GM18499 (cell line): ENCODE results near the gene RAB21.
"Not testable (repeated sequence)": the region's sequence is repeated elsewhere in the genome, so short reads cannot be mapped to it uniquely, and the experiment has no call there.

Experiments
- ATAC-seq: cut with Tn5 transposase; IDR thresholded peaks from one replicate; pipeline ENCODE4 v1.9.1; 2021; ENCODE audit warnings: moderate number of reproducible peaks; ENCODE audit not compliant: insufficient read depth, unreplicated experiment

The RAB21 gene

DNA sequence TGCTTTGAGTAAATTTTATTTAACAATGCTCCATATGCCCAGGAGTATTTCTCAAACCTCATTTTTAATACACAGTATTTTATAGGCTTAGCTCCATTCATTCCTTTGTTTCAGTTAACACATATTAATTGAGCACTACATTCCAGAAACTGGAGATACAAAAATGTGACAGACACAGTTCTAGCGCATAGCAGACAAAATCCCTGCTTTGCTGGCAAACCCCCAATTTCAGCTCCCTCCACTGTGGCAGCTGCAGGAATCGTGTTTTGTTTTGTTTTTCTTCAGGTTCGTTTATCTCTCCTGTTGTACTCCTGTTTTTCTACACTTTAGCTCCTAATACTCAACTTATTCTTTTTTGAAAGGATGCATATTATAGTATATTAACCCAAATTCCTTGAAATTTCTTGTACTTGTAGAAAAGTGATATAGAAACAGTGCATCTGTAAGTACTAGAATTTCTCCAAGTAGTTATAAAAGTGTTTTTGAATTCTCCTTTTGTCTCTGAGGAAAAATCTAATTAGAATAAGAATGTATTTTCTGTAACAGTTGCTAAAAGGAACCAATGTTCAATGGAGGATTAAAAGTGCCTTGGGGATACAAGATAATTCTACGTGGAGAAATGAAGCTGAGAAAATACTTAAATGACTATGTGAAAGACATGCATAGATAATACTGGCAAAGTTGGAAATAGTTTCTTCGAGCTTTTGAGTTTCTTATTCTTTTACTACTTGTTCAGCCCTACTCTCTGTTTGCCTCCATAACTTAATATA is 6.4 kb upstream of the RAB21 start:
- no peak for ATAC-seq

DNA sequence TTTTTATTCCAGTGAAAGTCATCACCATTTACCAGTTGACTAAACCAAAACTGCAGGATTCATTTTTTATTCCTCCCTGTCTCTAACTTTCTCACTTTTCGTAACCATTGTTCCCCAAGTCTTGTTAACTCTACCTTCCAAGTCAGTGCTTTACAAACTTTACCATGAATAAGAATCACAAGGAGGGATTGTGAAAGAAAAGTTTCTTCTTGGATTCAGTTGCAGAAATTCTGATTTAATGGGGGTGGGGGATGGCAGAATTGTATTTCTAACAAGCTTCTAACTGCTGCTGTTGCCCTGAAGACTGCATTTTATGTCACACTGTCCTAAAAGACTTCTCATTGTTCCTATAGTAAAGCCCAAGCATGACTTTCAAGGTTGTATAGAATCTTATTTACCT is 5.0 kb upstream of the RAB21 start:
- no peak for ATAC-seq

DNA sequence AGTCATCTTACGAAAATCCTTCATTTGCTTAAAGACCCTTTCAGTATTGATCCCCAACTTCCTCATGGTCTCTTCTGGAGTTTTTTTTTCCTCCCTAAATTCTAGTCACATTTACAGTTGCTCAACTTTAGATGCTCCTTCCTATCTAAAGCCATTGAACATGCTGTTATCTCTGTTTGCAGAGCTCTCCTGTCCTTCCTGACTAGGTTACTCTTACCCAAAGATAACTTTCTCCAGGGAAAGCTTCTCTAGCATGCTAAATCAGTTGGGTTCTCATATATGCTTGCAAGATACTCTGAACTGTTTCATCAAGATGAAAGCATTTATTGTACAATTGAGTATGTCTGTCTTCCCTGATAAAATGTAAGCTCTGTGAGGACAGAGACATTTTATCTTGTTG is 1.8 kb upstream of the RAB21 start:
- ATAC-seq: no peak

DNA sequence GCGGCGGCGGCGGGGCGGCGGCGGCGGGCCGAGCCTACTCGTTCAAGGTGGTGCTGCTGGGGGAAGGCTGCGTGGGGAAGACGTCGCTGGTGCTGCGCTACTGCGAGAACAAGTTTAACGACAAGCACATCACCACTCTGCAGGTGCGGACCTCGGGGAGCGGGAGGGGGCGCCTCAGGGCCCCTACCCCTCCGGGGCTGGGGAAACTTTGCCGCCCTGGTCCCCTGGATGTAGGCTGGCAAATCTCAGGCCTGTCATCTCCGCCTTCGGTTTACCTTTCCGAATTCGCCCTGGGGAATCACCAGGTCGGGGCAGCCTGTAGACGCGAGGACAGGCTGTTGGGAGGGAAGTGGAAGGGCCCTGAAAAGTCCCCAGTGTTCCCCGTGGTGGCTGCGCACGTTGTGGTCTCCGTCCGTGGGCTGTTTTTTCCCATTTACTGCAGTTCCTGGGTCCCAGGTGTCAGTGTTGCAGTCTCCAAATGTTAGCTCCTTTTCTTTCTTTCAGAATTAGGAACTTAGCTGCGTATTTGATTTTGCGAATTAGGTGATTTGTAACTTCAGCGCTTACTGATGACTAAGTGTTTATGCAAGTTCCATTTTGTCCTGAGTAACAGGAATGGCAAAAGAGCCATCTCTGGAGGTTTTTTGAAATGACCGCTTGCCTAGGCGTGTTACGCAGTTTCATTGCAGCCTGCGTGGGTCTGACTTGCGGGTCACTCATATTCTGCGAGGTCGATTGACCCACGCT is 656 bp downstream of the RAB21 start:
- ATAC-seq: peak; percentile 25

DNA sequence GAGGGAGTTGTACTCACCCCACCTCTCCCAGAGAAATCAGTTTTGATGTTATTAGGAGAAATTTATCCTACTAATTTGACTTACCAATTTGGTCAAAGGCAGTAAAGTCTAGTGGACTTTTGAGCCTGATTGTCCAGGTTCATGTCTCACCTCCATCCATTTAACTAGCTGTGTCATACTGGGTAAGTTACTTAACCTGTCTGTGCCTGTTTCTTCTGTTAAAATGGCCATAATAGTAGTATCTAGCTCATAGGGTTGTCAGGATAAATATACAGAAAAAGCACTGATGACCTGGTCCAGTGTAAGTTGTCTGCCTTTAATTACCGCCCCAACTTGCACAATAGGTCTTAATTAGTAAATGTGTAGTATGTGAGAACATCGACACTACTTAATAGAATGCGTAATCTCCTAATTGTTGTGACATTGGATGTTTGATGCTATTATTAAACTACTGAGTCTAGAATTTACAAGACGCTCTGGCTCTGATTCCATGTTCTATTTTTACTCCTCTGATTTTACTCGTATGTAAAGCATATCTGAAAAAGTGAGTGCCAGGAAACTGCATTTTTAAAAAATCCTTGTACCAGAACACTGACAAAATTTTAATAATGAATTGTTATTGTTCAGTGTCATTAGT is 1.5 kb downstream of the RAB21 start:
- no peak for ATAC-seq

DNA sequence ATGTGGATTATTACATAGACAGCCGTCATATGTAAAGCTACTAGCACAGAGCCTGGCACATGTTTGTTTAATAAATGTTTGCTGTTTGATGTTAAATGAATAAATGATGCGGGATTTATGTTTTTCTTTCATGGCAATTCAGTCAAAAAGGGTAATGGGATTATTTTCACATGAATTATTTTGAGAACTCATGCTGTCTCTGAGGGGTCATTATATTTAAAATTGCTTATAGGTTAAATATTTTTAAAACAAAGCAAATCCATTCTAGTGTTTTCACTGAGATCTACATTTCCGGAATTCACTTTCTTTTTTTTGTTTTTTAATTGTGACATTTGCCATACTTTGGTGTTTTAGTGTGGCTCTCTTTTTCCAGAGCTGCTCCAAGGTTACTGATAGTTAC is 5.3 kb downstream of the RAB21 start:
- ATAC-seq: no peak

DNA sequence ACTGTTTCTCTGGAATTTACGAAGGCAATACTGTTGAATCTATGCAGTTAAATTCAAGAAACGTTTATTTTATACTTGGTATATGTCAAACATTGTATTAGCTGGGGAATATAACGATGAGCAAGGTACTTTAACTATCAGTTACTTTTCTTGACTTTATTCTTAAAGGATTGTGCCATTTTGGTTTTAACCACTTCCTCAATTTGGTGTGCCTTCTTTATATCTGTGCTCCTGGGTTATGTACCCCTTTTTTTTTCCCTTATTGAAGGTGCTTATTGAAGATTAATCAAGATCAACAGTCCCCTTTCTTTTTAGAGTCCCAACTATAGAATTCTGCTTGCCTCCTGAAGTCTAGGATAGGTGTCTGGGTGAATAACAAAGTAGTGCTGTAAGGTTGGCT is 5.8 kb downstream of the RAB21 start:
- no peak for ATAC-seq

DNA sequence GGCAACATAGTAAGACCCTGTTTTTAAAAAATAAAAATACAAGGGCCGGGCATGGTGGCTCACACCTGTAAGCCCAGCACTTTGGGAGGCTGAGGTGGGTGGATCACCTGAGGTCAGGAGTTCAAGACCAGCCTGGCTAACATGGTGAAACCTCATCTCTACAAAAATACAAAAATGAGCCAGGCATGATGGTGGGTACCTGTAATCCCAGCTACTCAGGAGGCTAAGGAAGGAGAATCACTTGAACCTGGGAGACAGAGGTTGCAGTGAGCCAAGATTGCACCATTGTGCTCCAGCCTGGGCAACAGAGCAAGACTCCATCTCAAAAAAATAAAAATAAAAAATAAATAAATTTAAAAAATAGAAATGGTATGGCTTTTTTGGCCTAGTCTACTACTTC is 6.7 kb downstream of the RAB21 start:
- not testable (repeated sequence) for ATAC-seq

DNA sequence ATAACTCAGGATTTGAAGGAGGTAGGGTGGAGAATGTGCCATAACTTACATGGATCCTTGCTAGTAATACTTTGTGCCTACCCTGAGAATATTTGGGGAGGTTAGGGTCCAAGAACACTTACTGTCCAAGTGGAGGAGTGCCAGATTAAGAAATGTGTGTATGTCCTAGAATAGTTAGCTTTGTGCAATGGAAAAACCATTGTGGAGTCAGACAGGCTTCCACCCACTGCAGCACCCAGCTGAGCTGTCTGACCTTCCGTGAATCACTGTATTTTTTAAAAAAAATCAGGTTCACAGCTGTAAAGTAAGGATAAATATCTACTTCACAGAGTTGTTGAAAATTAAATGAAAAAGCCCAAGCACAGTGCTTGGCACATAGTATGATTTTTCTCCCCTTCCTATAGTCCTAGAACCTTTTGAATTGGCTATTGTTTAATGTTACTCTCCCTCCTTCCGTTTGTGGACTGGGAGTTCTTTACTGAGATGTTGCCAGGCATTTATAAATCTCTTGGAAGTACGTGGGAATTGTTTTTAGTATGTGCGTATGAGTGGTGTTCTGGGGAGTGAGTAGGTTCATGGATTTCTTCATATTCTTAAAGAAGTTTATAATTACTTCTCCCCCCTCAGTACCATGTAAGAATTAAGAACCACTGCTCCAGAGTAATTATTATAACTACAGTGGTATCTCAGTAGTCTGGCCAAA is 9.2 kb downstream of the RAB21 start:
- no peak for ATAC-seq

DNA sequence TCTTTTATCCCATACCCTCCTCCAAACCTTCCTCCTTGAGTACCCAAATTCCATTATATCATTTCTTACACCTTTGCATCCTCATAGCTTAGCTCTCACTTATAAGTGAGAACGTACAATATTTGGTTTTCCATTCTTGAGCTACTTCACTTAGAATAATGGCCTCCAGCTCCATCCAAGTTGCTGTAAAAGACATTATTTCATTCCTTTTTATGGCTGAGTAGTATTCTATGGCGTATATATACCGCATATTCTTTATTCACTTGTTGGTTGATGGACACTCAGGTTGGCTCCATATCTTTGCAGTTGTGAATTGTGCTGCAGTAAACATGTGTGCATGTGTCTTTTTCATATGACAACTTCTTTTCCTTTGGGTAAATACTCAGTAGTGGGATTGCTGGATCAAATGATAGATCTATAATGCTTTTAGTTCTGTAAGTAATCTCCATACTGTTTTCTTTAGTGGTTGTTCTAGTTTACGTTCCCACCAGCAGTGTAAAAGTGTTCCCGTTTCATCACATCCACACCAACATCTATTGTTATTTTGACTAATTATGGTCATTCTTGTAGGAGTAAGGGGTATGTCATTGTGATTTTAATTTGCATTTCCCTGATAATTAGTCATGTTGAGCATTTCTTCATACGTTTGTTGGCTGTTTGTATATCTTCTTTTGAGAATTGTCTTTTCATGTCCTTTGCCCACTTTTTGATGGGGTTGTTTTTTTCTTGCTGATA is 10.1 kb downstream of the RAB21 start:
- no peak for ATAC-seq

DNA sequence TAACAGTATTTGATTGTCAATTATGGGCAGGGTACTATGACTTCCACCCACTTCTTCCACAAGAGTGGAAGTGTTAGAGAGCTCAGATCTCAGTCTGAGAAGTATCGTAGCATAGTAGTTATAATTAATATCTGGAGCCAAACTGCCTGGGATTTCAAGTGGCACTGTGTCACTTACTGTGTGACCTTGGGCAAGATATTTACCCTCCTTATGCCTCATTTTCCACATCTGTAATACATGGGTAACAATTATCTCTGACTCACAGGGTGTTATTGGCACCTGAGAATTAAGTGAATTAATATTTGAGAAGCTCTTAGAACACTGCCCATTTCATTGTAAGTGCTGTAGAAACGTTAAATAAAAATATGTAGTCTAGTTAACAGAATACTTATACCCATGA is 11.5 kb downstream of the RAB21 start:
- no peak for ATAC-seq

DNA sequence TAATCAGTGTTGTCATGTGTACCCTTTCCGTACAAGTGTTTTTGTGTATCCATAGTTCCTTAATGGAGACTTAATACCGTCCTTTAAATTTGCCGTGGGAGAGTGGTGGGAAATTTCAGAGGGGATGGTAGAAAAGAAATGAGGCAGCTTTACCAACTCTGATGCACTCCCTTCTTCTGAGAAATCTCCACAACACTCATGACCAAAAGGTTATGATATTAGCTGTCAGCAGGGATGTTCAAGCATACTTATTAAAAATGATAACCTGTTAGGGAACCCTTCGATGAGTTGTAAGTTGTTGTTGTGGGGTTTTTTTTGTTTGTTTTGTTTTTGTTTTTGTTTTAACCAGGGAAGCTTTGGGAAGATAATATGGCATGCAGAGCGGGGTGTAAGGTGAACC is 12.5 kb downstream of the RAB21 start:
- no peak for ATAC-seq

DNA sequence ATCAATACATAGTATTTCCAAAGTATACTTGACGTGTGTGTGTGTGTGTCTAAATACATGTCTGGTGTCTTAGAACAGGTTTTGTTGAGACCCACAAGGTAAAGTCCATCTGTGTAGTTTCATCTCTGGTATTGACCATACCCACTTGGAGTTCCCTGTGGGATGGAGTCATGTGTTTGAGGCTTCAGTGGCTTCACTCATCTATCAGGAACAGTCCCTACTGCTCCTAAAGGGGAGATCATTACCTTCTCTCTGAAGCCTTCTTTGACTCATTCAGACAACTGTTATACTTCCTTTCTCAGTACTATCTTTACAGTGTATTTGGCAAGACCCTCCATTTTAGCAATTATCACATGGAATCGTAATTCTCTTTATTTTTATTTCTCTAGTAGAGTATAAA is 14.2 kb downstream of the RAB21 start:
- no peak for ATAC-seq

DNA sequence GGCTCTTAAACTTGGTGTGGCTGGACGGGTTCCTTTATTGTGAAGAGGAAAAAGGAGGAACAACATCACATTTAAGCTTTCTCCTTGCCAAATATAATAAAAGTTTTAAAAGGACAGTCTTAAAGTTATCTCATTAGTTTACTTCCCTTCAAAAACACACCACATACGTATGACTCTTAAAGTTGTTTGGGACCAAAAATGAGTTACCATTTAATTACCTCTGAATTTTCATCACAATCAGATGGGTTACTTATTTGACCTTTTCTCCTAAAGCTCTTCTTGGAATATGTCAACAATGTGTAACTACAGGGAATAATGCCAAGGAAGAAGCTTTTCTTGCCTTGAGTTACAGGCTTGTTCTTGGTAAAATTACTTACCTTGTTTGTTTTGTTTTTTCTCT is 16.4 kb downstream of the RAB21 start:
- no peak for ATAC-seq

DNA sequence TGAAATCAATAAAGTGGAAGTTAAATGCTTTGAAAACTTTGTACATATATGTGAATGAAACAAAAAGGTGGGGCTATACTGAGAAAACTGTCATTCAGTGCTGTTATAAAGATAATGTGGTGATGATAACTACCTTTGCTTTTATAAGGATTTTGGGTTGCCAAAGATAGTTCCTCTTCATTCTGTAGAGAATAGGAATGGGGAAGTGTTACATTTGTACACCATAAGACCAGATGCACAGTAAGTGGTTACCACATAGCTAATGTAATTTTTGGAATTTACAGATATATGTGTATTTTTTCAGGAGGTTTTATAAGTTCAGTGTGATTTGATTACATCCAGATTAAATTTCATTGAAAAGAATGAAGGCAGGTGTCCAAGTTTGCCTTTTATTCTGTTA is 18.1 kb downstream of the RAB21 start:
- no peak for ATAC-seq

DNA sequence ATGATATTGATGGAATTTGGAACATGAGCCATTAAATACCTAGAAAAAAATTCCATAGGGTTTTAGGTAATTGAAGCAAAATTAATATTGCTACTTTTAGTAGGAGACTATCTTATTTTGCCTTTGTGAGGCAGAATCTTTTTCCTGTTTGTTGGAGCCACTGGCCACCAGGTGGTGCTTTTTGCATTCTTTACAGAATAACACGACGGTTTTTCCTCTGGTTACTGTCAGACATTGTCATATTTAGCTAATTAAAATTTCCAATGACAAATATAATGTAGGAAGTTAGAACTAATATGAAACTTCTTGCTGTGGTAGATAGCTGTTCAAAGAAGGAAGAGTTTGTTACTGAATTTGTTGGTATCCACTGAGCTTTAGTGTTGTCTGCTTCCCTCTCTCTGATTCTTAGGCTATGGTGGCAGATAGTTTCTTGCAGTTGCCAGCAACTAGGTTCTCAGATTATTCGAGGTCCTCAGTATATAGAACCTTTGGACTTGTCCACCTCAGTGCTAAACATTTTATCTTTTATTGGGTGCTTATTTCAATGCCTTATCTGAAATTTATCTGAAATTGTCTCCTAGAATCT is 25.7 kb downstream of the RAB21 start:
- no peak for ATAC-seq

DNA sequence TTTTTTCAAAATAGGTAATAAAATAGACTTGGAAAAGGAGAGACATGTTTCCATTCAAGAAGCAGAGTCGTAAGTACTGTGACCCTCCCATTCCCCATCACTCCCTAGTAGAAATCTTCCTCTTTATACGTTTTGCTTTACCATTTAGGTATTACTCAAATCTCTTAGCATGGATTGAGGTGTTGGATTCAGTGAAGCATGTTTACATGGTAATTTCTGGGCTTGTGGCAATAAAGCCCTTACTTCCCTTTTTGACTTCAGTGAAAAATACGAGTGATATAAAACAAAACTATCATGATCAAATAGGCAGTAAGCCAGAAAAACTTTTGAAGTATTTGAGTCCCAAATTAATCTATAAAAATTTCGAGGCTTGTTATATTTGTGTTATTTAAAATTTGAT is 27.4 kb downstream of the RAB21 start:
- ATAC-seq: no peak

DNA sequence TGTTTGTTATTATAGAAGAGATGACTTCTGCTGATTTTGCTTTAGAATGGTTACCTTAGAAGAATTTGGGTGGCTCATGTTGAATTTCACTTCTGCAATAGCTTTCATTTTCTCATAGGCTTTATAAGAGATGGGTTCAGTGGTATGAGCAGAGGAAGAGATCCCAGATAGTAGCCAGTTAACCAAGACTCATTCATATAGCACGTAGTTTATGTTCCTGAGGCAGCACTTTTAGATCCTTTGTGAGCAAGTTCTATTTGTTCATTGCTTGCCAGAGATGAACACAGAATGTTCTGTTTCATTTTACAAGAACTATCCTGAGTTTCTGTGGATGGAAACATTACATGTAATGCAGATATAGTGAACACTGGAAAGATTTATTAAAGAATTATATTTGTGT is 32.2 kb downstream of the RAB21 start:
- ATAC-seq: no peak

DNA sequence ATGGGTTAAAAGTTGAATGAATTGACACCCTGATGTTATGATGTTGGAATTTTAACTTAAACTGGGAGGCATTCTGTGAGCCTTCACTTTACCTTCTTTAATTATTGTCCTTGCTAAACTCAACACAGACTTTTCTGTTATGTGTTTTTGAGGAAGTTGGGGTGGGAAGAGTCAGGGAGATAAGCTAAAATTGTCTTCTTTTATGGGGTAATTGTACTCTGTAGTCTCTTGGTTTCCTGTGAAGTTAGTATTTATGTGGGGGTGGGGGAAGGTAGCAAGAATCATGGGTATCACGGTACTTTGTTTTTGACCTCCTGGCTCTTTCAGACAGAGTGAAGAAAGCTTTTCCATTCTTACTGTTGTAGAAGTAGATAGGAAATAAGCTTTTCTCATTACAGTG is 32.9 kb downstream of the RAB21 start:
- ATAC-seq: no peak

DNA sequence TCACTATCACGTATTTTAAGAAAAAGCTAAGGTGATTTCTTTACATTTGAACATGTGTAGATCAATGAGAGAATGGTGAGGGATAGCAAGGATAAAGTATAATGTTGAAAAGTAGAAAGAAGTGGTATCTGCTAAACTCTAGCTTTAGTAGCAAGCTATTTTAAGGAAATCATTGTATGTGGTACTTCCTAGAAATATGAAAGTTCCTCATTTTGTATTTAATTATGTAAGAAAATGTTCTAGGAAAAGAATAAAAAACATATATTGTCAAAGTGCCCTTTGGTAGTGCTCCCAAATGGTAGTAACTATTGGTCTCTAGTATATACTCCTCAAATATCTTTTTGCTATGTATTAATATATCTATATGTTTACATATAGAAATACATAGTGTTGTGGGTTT is 35.7 kb downstream of the RAB21 start:
- no peak for ATAC-seq
